Stimulated activated CD4-positive, alpha-beta T cell treated with anti-CD3 and anti-CD28 coated beads, Interleukin-1b, Interleukin-23, amount 100 ng/mL, for 4 hours (primary cell): ENCODE results near the gene SYNE2.
"Not testable (repeated sequence)": the region's sequence is repeated elsewhere in the genome, so short reads cannot be mapped to it uniquely, and the experiment has no call there.

Source experiments
- DNase-seq, 2 donors: peaks; one replicate each; pipeline ENCODE4 v3.0.0-alpha.2; 2020; ENCODE audit warnings: low read depth in 2 of 2

Gene SYNE2, protein sequence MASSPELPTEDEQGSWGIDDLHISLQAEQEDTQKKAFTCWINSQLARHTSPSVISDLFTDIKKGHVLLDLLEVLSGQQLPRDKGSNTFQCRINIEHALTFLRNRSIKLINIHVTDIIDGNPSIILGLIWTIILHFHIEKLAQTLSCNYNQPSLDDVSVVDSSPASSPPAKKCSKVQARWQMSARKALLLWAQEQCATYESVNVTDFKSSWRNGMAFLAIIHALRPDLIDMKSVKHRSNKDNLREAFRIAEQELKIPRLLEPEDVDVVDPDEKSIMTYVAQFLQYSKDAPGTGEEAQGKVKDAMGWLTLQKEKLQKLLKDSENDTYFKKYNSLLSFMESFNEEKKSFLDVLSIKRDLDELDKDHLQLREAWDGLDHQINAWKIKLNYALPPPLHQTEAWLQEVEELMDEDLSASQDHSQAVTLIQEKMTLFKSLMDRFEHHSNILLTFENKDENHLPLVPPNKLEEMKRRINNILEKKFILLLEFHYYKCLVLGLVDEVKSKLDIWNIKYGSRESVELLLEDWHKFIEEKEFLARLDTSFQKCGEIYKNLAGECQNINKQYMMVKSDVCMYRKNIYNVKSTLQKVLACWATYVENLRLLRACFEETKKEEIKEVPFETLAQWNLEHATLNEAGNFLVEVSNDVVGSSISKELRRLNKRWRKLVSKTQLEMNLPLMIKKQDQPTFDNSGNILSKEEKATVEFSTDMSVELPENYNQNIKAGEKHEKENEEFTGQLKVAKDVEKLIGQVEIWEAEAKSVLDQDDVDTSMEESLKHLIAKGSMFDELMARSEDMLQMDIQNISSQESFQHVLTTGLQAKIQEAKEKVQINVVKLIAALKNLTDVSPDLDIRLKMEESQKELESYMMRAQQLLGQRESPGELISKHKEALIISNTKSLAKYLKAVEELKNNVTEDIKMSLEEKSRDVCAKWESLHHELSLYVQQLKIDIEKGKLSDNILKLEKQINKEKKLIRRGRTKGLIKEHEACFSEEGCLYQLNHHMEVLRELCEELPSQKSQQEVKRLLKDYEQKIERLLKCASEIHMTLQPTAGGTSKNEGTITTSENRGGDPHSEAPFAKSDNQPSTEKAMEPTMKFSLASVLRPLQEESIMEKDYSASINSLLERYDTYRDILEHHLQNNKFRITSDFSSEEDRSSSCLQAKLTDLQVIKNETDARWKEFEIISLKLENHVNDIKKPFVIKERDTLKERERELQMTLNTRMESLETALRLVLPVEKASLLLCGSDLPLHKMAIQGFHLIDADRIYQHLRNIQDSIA (N-terminal part only)

DNA sequence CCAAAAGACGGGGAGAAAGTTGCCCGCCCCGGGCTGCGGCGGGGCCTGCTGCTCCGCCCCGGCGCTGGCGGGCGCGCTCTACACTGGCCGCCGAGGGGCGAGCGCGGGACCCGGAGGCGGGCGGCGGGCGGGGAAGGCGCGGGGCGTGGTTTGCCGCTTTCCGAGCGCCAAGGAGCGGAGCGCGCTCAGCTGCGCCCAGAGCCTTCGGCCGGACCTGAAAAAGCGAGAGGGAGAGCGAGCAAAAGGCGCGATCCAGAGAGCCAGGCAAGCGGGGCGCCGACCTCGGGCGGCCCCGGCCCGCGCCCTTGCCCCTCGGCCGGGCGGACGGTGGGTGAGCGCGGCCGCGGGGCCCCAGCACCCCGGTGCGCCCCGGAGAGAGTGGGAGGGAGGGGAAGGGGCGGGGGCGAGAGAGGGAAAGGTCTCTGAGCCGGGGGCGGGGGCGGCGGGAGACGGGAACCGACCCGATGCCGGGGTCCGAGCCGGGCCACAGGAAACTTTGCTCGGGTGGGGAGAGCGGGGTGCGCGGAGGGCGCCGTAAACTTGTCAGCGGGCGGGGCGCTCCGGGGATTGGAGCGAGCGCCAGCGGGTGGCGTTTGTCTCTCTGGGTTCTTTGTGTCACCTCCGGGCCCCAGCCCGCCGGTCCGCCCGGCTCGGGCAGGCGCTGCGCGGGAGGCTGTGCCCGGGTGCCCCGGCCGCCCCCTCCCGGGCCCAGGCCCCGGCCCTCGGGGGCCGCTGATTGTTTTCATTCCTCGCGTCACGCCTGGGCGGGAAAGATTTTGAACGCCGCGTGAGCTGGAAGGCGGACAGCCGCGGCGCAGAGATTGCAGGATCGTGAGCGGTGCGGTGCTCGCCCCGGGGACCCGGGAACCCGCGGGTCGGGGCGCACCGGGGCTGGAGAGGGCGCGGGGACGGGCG is at the start of gene SYNE2:
SYNE2 (plus strand) TSS at position 188 of the 915 bp plus-strand sequence. CDS start 56,145 bp downstream, outside the sequence.
- peak; percentile 70 to 80 for DNase-seq

DNA sequence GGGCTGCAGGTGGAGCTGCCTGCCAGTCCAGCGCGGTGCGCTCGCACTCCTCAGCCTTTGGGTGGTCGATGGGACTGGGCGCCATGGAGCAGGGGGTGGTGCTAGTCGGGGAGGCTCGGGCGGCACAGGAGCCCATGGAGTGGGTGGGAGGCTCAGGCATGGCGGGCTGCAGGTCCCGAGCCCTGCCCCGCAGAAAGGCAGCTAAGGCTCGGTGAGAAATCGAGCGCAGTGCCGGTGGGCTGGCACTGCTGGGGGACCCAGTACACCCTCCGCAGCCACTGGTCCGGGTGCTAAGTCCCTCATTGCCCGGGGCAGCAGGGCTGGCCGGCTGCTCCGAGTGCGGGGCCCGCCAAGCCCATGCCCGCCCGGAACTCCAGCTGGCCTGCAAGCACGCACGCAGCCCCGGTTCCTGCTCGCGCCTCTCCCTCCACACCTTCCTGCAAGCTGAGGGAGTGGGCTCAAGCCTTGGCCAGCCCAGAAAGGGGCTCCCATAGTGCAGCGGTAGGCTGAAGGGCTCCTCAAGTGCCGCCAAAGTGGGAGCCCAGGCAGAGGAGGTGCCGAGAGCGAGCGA is 49.5 kb upstream of the SYNE2 start:
- DNase-seq = not testable (repeated sequence)

DNA sequence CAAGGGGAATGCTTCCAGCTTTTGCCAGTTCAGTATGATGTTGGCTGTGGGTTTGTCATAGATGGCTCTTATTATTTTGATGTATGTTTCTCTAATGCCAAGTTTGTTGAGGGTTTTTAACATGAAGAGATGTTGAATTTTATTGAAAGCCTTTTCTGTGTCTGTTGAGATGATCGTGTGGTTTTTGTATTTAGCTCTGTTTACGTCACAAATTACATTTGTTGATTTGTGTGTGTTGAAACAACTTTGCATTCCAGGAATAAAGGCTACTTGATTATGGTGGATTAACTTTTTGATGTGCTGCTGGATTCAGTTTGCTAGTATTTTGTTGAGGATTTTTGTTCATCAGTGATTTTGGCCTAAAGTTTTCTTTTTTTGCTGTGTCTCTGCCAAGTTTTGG is 46.7 kb upstream of the SYNE2 start:
- DNase-seq = not testable (repeated sequence)

DNA sequence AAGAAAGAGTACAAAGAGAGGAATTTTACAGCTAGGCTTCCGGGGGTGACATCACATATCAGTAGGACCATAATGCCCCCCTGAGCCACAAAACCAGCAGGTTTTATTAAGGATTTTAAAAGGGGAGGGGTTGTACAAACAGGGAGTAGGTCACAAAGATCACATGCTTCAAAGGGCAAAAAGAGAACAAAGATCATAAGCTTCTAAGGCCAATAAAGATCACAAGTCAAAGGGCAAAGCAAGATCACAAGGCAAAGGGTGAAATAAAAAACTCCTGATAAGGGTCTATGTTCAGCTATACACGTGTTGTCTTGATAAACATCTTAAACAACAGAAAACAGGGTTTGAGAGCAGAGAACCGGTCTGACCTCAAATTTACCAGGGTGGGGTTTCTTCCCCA is 41.1 kb upstream of the SYNE2 start:
- not testable (repeated sequence) for DNase-seq

DNA sequence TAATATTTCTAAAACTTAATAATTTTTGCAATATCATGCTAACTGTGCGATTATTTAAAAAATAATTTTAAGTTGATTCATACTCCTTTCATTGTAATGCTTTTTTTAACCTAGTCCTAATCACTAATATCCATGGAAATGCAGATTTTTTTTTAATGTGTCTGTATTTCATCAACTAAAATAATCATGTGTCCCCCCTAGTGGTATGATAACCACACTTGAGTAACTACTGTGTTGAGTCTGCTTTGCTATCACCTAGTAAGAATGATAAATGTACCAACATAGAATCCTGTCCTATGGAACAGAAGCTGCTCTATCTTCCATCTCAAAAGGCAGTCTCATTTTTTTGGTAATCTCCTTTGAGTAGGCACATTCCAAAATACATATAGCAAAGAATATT is 19.1 kb upstream of the SYNE2 start:
- no peak for DNase-seq

DNA sequence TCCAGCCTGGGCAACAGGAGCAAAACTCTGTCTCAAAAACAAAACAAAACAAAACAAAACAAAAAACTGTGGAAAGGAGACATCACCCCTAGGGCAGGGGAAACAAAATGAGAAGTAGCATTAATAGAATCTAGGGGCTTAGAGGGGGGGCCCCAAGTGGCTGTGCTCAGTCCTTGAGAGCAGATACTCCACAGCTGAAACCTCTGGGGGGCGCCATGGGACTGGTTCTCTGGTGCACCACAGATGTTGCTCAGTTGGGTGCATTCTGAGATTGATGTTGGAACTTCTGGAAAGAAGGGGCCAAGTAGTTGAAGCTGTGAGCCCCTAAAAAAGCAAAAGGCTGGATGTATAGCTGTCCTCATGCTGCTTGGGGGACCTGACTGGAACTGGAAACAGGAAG is 11.8 kb upstream of the SYNE2 start:
- DNase-seq = peak; percentile 23 to 50

DNA sequence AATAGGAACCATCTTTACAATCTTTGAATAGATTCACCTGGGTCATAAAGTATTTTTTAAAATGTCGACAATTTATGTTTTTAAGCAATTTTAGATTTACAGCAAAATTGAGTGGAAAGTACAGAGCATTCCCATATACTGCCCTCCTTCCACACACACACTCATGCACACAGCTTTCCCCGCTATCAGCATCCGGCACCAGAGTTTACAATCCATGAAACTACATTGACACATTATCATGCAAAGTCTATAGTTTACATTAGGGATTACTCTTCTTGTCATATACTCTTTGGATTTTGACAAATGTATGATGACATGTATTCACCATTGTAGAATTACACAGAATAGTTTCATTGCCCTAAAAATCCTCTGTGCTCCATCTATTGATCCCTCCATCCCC is 9.0 kb upstream of the SYNE2 start:
- DNase-seq = no peak

DNA sequence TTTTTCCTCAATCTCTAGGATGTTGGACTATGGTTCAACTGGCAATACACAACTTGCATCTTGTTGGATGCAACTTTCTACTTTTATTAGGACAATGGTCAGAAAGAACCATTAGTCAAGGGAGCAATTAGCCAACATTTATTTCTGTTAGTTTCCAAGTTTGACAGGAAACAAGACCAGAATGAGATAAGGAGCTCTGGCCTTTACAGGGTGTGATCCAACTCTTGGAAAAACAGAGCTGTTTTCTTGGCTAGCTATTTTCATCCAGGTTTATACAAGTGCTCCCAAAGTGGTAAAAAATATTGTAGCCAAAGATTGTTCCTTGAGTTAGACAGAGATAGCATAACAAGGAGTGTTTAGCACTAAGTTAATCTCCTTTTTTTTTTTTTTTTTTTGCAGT is 3.9 kb upstream of the SYNE2 start:
- DNase-seq = no peak

DNA sequence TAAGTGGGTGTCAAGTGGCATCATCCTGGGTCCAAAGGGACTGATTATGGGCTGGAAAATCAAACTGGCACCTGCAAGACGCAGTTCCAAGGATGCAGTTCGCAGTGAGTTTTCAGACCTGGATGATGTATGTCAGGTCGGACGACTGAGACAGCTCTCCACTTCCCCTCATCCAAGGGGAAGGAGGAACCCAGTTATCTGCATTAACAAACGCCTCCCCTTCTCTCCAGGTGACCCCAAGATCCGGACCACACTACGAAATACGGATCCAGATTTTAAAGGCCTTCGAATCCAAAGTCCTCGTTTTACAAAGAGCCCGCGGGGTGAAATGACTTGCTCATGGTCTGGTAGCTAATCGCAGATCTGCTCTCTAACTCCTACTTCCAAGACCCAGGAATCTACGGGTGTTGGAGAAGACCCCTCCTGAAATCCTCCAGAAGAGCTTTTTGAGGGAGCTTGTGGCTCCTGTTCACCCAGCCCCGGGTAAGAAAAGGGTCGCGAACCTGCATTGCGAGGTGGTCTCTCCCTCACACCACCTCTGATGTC is 460 bp upstream of the SYNE2 start:
- DNase-seq = no peak

DNA sequence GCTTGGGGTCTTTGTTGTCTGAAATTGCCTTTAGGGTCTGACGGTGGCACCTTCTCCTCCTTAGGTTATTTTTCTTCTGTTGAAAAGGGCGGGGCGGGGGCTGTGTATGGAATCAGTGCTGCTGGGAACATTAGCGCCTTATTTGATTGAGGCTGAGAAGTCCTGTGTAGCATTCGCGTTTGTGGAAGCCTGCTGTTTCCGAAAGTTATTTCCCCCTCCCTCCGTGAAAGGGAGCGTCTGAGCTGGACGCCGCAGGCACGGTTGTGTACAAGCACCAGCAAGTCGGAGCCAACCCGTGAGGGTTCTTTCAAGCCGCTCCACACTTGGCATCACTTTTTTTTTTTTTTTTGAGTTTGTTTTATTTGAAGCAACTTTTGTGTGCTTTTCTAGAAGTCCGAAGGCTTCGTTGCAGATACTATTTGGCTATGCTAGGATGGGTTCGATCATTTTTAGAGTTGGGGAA is 1.1 kb downstream of the SYNE2 start:
- DNase-seq = peak; percentile 11 to 29

DNA sequence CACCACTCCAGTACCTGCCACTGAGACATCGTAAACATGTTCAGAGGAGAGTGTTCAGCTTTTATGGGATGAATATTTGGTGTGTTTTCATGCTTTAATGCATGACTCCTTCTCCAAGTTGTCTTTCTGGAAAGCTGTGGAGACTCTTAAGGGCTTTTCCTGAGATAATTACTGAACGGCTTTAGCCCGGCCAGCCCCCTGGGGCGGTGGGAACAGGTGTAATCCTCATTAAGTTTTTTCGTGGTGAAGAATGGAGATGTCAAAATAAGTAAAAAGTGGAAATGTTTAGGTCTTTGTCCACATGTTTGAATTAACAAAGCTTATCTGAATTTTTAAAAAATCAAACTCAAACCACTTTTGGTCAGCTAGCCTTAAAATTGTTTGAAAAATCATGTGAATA is 1.5 kb downstream of the SYNE2 start:
- DNase-seq = no peak

DNA sequence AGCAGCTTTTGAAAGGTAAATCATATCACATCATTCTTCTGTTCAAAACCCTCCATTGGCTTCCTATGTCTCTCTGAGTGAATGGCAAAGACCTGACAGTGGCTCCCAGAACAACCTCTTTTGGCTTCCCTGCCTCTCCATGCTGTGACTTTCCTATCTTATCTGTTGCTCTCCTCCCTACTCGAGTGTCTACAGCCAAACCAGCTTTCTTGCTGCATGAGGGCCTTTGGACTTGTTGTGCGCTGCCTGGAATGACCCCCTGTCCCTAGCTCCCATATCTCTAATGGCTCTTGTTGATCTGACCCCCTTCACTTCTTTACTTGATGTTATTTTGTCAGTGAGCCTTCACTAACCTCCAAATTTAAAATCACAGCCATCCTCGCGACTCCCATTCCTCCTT is 2.5 kb downstream of the SYNE2 start:
- DNase-seq = no peak

DNA sequence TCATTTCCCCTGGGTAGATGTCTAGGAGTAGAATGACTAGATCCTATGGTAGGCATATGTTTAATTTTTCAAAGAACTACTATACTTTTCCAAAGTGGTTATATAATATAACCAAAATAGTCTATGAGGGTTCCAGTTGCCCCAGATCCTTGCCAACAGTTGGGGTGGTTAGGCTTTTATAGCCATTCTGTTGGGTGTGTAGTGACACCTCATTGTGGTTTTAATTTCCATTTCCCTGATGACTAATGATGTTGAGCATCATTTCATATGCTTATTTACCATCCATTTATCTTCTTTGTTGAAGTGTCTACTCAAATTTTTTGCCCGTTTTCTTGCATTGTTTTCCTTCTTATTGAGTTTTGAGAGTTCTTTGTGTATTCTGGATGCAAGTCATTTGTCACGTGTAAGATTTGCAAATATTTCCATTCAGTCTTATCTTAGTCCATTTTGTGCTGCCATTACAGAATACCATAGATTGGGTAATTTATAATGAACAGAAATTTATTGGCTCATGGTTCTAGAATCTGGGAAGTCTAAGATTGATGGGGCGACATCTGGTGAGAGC is 4.7 kb downstream of the SYNE2 start:
- DNase-seq = peak in 1 of 2 donors; percentile 27

DNA sequence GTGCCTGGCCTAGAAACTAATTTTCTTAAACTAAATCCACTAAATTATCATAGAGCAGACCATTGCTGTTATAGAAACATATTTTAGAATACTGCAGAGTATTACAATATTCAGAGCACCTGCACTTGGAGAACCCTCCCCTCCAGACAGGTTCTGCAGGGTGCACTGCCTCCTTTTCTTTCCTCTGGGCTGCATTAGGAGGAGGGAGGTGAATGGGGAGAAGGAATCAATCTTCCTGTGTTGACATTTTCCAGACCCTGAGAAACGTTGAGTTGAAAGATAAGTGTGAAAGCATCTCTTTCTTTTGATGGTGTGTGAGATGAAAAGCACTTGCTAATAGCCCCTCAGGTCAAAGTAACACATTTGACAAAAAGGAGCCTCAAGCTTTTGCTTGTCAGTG is 7.3 kb downstream of the SYNE2 start:
- no peak for DNase-seq

DNA sequence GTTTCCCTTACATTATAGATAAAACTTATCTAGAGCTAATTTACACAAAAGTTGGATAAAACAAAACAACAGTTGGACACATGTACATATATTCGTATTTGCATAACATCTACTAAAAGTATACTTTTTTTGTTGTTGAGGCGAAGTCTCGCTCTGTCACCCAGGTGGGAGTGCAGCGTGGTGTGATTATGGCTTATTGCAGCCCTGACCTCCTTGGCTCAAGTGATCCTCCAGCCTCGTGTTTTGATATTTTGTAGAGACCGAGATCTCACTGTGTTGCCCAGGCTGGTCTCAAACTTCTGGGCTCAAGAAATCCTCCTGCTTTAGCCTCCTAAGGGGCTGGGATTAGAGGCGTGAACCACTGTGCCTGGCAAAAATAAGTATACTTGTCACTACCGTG is 9.4 kb downstream of the SYNE2 start:
- no peak for DNase-seq

DNA sequence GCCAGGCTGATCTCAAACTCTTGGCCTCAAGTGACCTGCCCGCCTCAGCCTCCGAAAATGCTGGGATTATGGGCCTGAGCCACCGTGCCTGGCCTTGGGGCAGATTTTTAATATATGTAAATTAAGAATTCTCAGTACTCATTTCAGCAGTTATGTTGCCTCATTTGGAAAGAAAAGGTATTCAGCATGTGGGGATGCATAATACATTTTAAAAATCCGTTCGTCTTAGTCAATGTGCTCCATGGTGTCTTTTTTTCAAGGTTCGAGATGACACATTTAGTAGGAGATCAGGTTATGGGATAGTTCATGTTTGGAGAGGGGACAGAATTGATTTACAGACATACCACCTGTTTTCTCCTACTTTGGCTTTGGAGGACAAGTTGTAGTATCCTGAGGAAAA is 10.2 kb downstream of the SYNE2 start:
- DNase-seq = no peak

DNA sequence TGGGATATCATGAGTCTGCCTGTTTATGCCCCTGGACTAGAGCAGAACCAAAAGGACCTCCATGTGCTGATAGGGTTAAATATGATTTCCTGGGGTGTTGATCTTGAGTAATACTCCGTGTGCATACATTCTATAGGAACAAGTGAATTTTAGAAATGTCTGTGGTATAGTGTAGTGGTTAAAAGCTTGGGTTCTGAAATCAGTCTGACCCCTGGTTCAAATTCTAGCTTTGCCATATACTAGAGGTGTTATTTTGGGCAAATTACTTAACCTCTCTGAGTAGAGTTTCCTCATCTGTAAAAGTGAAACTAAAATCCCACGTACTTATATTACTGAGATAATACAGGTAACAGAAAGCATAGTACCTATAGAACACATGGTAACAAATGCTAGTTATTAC is 12.0 kb downstream of the SYNE2 start:
- DNase-seq = not testable (repeated sequence)

DNA sequence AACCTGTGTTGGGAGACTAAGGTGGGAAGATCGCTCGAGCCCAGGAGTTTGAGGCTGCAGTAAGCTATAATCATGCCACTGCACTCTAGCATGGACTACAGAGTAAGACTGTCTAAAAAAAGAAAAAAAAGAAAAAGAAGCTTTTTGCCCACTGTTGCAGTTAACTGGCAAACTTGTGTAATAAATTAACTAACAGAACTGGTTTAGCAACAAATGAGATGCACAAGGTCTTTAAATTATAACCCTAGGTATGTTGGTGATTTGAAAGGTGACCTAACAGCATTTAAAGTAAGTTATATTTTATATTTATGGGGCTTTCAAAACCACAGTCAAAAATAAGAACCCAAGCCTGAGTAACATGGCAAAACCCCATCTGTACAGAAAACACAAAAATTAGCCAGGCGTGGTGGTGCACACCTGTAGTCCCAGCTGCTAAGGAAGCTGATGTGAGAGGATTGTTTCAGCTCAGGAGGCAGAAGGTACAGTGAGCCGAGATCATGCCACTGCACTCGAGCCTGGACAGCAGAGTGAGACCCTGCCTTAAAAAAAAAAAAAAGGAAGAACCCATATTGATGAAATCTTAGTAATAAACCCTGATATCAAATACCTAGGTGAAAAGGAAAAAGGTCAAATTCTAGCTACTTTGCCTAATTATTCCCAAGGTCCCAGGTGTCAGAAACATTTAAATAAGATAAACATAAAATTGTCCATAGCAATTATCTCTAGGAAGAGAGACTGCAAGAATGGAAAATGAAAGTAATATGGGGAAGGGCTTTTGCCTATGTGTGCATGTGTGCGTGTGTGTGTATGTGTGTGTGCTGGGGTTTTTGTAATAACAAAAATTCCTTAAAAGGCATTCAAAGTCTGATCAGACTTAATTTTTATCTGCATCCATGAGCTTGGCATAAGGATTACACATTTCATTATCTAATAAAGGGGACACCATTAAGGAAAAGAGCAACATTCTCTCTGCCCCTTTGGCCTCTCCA is 15.4 kb downstream of the SYNE2 start:
- no peak for DNase-seq
